Lower leg skin (tissue), 4 donors: ENCODE measurements around the gene PLEKHA6. TPM values are rescaled to one million over a fixed set of nuclear protein-coding genes. Genes with fewer than 3 reads are reported as not detected.
"Not testable (repeated sequence)": the region's sequence is repeated elsewhere in the genome, so short reads cannot be mapped to it uniquely, and the experiment has no call there.

Experiments used
- DNase-seq, 2 donors: peaks; one replicate each; pipeline ENCODE4 v3.0.0-alpha.2; 2019; ENCODE audit warnings: low spot score in 2 of 2
- H3K4me3 ChIP-seq: fragments of 200-600 bp; sonication (generic); 2 replicates; pipeline ENCODE4 v1.5.1; 2017; ENCODE audit warnings: mild to moderate bottlenecking, low read depth; ENCODE audit not compliant: poor library complexity, severe bottlenecking
- POLR2A ChIP-seq, 2 donors: fragments of 450-650 bp; IDR thresholded peaks; one replicate each; pipeline ENCODE4 v1.6.1; 2016 to 2017; ENCODE audit warnings: antibody characterized with exemption in 2 of 2, mild to moderate bottlenecking in 1 of 2, moderate library complexity in 1 of 2
- WGBS, 2 donors: methylation state at CpG; one replicate each; pipeline ENCODE4 v1.1.5; 2018; 5-methylcytosine and 5-hydroxymethylcytosine counted together
- intact Hi-C: fragments of 100-400 bp; cut with DNase I; formaldehyde crosslinking; loops from one replicate; pipeline ENCODE4 v1.15.0; 2023; ENCODE audit warnings: low total_unique reads
- total RNA-seq, 4 donors: library from RNA; depleted of rRNA; stranded (reverse); fragments of >200 nt; gene quantifications; one replicate each; pipeline ENCODE4 v1.1.0, GENCODE V29; 2016
- TF ChIP-seq, protein P1 (sequence below), 3 donors: fragments of 450-650 bp; IDR thresholded peaks; one replicate each; pipeline ENCODE4 v1.5.1; 2016; ENCODE audit warnings: antibody characterized with exemption in 3 of 3, mild to moderate bottlenecking in 3 of 3, moderate library complexity in 2 of 3

PLEKHA6 gene
- total RNA-seq, 4 donors from 2014 or later = 1.7 to 16.4 (median 11.1) TPM

DNA sequence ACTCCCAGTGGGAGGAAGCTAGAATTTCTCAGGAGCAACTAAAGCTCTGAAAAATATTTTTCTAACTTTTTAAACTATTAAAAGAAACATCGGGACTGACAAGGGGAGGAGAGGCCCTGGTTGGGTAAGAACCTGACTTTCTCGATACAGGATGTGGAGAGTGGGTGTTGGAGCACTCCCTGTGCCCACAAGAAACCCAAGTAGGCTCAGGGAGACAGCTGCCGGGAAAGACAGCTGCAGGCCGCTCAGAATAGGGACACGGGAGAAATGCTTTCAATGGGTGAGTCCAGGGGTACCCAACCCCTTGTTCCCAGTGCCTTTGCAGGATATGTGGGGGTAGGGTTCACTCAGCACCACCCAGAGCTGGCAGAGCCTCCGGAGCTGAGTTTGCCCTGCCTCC, 43.6 kb downstream of the PLEKHA6 start:
- intact Hi-C loops = no loop called here
- H3K4me3 ChIP-seq = no peak overlapping the region
- TF ChIP-seq, protein P1, sequence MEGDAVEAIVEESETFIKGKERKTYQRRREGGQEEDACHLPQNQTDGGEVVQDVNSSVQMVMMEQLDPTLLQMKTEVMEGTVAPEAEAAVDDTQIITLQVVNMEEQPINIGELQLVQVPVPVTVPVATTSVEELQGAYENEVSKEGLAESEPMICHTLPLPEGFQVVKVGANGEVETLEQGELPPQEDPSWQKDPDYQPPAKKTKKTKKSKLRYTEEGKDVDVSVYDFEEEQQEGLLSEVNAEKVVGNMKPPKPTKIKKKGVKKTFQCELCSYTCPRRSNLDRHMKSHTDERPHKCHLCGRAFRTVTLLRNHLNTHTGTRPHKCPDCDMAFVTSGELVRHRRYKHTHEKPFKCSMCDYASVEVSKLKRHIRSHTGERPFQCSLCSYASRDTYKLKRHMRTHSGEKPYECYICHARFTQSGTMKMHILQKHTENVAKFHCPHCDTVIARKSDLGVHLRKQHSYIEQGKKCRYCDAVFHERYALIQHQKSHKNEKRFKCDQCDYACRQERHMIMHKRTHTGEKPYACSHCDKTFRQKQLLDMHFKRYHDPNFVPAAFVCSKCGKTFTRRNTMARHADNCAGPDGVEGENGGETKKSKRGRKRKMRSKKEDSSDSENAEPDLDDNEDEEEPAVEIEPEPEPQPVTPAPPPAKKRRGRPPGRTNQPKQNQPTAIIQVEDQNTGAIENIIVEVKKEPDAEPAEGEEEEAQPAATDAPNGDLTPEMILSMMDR (IDR thresholded peaks at IDR 0.05) = no peak
- no peak for TF ChIP-seq POLR2A (IDR thresholded peaks at IDR 0.05)
- 63 to 78% methylated on average over 6 of the region's 6 CpGs for WGBS, 2 donors
- DNase-seq = no peak

DNA sequence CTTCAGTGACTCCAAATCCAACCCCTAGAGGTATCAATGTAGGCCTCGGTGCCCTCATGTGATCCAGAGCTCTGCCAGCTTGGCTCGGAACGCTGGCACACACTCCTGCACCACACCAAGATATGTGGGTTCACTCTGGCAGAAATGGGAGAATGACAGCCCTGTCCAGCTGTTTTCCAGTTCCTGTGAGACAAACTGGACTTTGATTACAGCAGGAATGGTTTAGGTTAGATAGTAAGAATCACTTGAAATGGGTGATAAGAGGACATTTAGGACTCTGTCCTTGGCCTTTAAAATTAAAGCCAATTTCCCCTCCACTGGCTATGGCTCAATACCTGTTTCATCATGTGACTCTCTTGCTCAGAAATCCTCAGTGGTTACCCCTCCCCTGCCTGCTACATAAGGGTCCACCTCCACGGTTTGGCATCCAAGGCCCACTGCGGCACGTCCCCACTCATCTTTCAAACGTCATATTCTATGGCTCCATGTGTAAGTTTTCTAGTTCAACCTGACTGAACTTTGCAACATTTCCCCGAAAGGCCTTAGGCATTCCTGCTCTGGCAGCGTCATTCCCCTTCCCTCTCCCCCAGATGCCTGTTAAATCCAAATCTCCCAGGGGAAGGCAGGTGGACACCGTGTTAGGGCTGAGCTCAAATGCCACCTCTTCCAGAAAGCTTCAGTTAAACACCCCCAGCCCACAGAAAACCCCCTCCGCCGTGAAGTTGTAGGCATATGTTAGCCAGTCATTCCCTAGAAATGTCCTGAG, 44.7 kb downstream of the PLEKHA6 start:
- intact Hi-C loops = no loop called here
- TF ChIP-seq, protein P1 (IDR thresholded peaks at IDR 0.05) = no peak
- TF ChIP-seq POLR2A (IDR thresholded peaks at IDR 0.05) = no peak
- no peak overlapping the region for H3K4me3 ChIP-seq
- DNase-seq = no peak
- WGBS, 2 donors = 71 to 74% methylated on average over 12 of the region's 12 CpGs

DNA sequence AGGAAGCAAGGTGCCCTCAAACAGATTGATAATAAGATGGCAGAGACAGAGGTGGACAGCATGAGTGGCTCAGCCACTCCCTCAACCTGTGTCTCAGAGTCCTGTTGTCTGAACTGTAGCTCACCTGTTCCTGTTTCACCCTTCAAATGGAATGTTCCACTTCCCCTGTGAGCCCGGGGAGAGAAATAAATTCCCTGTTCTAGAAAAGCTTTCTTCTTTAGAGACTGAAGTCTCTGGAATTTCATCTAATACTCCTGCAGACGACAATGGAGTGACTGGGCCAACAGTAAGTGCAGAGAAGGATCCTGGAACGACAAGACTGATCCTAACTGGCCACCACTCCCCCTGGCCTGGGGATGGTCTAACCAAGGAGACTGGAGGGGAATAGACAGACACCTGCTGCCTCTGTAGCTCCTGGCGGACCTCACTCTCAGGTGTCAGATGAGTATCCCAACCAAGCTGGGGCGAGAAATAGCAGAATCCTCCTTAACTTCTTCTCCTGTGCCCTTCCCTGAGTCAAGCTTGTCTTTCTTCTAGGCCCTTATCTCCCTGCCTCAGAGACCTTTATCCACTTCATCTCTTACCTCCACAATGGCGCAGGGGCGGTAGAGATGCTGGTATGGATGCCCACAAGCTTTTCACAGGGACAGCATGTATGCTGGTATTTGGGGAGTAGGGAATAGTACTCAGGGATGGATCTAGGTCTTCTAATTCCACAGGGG, 45.4 kb downstream of the PLEKHA6 start:
- TF ChIP-seq, protein P1 (IDR thresholded peaks at IDR 0.05) = no peak
- TF ChIP-seq POLR2A (IDR thresholded peaks at IDR 0.05) = no peak
- DNase-seq = peak in 1 of 2 donors; percentile 70
- H3K4me3 ChIP-seq = no peak overlapping the region
- 85% methylated on average over 7 of the region's 7 CpGs for WGBS, 2 donors
- intact Hi-C loops = no loop called here

DNA sequence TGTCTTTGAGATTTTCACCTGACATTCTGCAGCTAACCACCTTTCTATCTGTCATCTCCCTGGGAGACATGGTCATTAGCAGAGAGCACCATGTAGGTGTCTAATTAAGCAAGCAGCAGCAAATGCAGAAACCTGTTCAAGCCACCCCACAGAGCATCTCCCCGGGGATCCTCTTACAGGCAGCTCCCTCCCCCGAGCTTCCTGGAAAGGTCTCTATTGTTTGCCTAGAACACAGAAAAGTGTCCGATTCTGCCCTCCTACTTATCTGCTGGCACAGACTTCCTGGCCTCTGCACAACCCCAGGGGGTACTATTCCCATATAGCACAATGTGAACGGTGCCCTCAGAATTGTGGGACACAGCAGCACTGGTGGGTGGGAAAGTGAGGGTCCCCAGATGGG, 46.1 kb downstream of the PLEKHA6 start:
- TF ChIP-seq, protein P1 (IDR thresholded peaks at IDR 0.05) = no peak
- no peak for TF ChIP-seq POLR2A (IDR thresholded peaks at IDR 0.05)
- WGBS, 2 donors = 65 to 74% methylated on average over 4 of the region's 4 CpGs
- H3K4me3 ChIP-seq = no peak overlapping the region
- intact Hi-C loops = no loop called here
- DNase-seq = peak in 1 of 2 donors; percentile 18

DNA sequence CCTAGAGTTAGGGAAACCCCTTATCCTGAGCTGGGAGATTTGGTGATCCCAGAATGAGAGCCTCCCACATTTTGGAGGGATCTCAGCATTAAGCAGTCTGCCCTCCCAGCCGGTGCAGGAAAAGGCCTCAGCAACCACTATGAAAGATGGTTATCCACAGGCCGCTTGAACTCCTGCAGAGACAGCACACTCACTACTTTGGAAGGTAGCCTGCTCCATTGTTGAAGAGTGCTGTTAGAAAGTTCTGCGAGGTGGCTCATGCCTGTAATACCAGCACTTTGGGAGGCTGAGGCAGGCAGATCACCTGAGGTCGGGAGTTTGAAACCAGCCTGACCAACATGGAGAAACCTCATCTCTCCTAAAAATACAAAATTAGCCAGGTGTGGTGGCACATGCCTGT, 48.8 kb downstream of the PLEKHA6 start:
- H3K4me3 ChIP-seq, intact Hi-C loops: not testable (repeated sequence)
- WGBS, 2 donors = 87 to 96% methylated on average over 4 of the region's 4 CpGs
- peak in 1 of 2 donors; percentile 54 for DNase-seq

DNA sequence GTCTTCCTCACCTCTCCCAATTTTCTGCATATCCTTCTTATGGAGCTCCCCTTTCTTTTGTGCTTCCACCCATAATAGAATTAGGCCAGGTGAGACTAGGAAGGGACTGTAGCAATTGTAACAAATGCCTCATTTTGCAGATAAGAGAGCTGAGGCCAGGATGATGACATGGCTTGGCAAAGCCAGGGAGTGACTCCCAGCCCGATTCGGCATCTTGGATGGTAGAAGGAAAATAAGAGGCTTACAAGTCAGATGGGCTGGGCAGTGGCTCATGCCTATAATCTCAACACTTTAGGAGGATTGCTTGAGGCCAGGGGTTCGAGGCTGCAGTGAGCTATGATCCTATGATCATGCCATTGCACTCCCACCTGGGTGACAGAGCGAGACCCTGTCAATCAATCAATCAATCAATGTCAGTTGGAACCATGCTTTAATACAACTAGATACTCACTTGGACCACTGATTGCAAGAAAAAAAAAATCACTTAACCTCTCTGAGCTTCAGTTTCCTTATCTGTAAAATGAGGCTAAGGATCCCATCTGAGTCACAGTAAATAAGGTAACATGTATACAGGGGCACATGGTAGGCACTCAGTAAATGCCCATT, 51.6 kb downstream of the PLEKHA6 start:
- peak in 1 of 2 donors; percentile 59 for DNase-seq
- TF ChIP-seq POLR2A (IDR thresholded peaks at IDR 0.05) = no peak
- TF ChIP-seq, protein P1 (IDR thresholded peaks at IDR 0.05) = no peak
- 44 to 50% methylated on average over 4 of the region's 4 CpGs for WGBS, 2 donors
- no peak overlapping the region for H3K4me3 ChIP-seq
- intact Hi-C loops = no loop called here
